ENCODE results near the gene MTCL1.

Gene MTCL1

DNA sequence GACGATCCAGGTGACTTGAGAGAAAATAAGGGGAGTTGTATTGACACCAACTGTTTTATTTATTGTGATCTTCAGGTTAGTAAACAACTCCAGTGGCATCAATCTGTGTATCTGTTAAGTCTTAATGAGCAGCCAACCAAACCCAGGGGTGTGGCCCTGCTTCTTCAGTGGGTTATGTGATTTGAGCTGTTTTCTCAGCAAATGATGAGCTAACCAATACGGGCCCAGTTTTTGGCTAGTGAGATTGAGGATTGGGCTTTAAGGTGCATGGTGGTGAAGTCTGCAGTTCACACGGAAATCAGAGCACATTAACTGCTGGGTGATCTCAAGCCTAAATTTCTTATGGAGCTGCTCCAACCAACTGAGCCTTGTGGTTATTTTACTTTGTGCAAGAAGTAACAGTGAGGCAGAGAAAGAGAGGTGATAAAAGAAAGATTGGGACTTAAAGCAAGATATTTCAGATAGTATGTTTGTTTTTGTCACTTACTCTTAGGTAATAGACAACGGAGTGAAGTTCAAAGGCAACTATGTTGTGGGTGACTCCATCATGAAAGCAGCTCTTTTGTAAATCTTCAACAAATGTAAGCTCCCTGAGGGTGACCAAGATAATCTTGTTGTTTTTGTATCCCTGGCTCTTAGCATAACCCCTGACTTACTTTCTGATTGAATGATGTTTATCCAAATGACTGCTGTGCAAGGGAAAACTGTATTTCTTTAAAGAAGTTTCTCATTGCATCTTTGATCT, 2.4 kb downstream of the MTCL1 start:
- H3K79me2 ChIP-seq (ENCODE audit: insufficient read depth, low read depth) = no peaks in the 10 kb centered on the region
- H3K36me3 ChIP-seq (ENCODE audit: insufficient read depth) = no peaks in the 10 kb centered on the region
- H3K27ac ChIP-seq = no peak overlapping the region
- no peaks in the 10 kb centered on the region; the same call in 1 of the 2 replicates for H3K27me3 ChIP-seq (ENCODE audit: insufficient read depth, low read depth)
- H3K4me2 ChIP-seq = no peak overlapping the region; the same call in 1 of the 2 replicates
- TF ChIP-seq, protein P1, sequence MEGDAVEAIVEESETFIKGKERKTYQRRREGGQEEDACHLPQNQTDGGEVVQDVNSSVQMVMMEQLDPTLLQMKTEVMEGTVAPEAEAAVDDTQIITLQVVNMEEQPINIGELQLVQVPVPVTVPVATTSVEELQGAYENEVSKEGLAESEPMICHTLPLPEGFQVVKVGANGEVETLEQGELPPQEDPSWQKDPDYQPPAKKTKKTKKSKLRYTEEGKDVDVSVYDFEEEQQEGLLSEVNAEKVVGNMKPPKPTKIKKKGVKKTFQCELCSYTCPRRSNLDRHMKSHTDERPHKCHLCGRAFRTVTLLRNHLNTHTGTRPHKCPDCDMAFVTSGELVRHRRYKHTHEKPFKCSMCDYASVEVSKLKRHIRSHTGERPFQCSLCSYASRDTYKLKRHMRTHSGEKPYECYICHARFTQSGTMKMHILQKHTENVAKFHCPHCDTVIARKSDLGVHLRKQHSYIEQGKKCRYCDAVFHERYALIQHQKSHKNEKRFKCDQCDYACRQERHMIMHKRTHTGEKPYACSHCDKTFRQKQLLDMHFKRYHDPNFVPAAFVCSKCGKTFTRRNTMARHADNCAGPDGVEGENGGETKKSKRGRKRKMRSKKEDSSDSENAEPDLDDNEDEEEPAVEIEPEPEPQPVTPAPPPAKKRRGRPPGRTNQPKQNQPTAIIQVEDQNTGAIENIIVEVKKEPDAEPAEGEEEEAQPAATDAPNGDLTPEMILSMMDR (conservative IDR thresholded peaks at IDR 0.05; ENCODE audit: low read depth, low read length) = no peak
- H3K4me3 ChIP-seq (IDR thresholded peaks at IDR 0.05; ENCODE audit: insufficient read depth, low read depth, low read length) = no peak overlapping the region
- no peaks in the 10 kb centered on the region for H4K20me1 ChIP-seq (ENCODE audit: insufficient read depth)
- peaks cover 11% of the 10 kb centered on the region for H3K4me1 ChIP-seq (ENCODE audit: low read depth, poor library complexity, severe bottlenecking)
- H3K9ac ChIP-seq = no peak overlapping the region
- no peak overlapping the region for H2AFZ ChIP-seq (ENCODE audit: low read depth)

DNA sequence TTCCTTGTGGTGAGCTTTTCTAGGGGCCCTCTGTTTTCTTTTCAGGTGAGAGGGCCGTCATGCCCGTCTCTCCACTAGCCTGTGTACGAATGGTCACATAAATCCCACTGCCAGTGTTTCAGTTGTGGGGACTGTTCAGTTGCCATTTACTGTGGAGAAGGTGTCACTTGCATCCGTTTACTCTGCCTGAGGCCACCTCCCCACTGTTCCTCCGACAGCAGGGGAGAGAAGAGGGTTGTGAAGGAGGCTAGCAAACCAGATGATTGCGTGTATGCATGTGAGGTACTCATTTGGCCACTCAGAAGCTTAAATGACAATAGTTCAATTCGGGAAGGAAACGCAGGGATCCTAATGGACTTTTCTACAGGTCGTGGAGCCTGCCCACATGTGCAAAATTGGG, 3.3 kb downstream of the MTCL1 start:
- no peaks in the 10 kb centered on the region for H3K36me3 ChIP-seq (ENCODE audit: insufficient read depth)
- no peak overlapping the region for H3K4me3 ChIP-seq (IDR thresholded peaks at IDR 0.05; ENCODE audit: insufficient read depth, low read depth, low read length)
- H3K9ac ChIP-seq = no peak overlapping the region
- TF ChIP-seq, protein P1 (conservative IDR thresholded peaks at IDR 0.05; ENCODE audit: low read depth, low read length) = no peak
- H3K4me2 ChIP-seq = no peak overlapping the region
- H3K4me1 ChIP-seq (ENCODE audit: low read depth, poor library complexity, severe bottlenecking) = peaks cover 11% of the 10 kb centered on the region
- H3K79me2 ChIP-seq (ENCODE audit: insufficient read depth, low read depth) = no peaks in the 10 kb centered on the region
- no peaks in the 10 kb centered on the region; the same call in 1 of the 2 replicates for H3K27me3 ChIP-seq (ENCODE audit: insufficient read depth, low read depth)
- no peak overlapping the region for H3K27ac ChIP-seq
- no peak overlapping the region for H2AFZ ChIP-seq (ENCODE audit: low read depth)
- H4K20me1 ChIP-seq (ENCODE audit: insufficient read depth) = no peaks in the 10 kb centered on the region

DNA sequence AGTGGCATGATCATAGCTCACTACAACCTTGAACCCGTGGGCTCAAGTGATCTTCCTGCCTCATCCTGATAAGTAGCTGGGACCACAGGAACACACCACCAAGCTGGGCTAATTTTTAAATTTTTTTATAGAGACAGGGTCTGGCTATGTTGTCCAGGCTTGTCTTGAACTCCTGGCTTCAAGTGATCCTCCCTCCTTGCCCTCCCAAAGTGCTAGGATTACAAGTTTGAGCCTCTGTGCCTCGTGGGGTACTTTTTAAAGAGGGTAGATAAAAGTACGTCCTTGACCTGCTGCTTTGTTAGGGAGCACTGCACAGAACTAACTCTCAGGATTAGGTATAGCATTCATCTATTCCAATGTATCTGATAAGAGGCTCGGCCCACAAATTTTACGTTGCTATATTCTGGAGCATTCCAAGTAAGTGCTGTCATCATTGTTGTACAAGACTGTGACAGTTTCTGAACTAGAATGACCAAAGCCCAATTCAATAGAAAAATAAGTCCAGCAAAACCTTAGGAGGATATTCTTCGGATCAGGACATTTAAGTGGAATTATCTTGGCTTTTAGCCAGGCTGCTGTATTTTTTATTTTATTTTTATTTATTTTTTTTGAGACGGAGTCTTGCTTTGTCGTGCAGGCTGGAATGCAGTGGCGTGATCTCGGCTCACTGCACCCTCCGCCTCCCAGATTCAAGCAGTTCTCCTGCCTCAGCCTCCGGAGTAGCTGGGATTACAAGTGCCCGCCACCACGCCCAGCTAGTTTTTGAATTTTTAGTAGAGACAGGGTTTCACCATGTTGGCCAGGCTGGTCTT, 4.1 kb downstream of the MTCL1 start:
- TF ChIP-seq, protein P1 (conservative IDR thresholded peaks at IDR 0.05; ENCODE audit: low read depth, low read length) = no peak
- no peak overlapping the region for H2AFZ ChIP-seq (ENCODE audit: low read depth)
- H3K9ac ChIP-seq = no peak overlapping the region
- no peaks in the 10 kb centered on the region for H4K20me1 ChIP-seq (ENCODE audit: insufficient read depth)
- no peak overlapping the region for H3K27ac ChIP-seq
- no peak overlapping the region for H3K4me3 ChIP-seq (IDR thresholded peaks at IDR 0.05; ENCODE audit: insufficient read depth, low read depth, low read length)
- peaks cover 8% of the 10 kb centered on the region for H3K4me1 ChIP-seq (ENCODE audit: low read depth, poor library complexity, severe bottlenecking)
- no peaks in the 10 kb centered on the region for H3K36me3 ChIP-seq (ENCODE audit: insufficient read depth)
- H3K79me2 ChIP-seq (ENCODE audit: insufficient read depth, low read depth) = no peaks in the 10 kb centered on the region
- H3K27me3 ChIP-seq (ENCODE audit: insufficient read depth, low read depth) = no peaks in the 10 kb centered on the region; the same call in 1 of the 2 replicates
- no peak overlapping the region for H3K4me2 ChIP-seq

DNA sequence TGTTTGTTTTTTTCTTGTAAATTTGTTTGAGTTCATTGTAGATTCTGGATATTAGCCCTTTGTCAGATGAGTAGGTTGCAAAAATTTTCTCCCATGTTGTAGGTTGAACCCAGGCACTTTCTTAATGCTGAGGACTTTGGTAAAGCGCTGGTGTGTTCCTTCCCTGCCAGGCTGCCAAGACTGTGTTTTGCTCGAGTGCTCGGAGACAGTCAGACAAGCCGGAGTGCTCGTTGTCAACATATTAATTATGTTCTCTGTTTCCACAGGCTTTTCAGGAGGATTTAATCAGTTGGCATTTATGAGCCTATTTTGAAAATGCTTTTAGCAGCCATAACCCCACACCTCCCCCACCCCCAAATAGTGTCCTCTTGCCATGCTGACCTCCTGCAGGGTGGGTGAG, 6.4 kb downstream of the MTCL1 start:
- TF ChIP-seq, protein P1 (conservative IDR thresholded peaks at IDR 0.05; ENCODE audit: low read depth, low read length) = no peak
- Histone ChIP-seq H4K20me1 (ENCODE audit: insufficient read depth) (no peaks in the 10 kb centered on the region), H3K4me3 (IDR thresholded peaks at IDR 0.05; ENCODE audit: insufficient read depth, low read depth, low read length) (no peak overlapping the region), H3K27ac (no peak overlapping the region), H3K79me2 (ENCODE audit: insufficient read depth, low read depth) (no peaks in the 10 kb centered on the region), H3K27me3 (ENCODE audit: insufficient read depth, low read depth) (no peaks in the 10 kb centered on the region; the same call in 1 of the 2 replicates), H3K36me3 (ENCODE audit: insufficient read depth) (no peaks in the 10 kb centered on the region), H3K4me2 (no peak overlapping the region), H2AFZ (ENCODE audit: low read depth) (no peak overlapping the region), H3K4me1 (ENCODE audit: low read depth, poor library complexity, severe bottlenecking) (peaks cover 7% of the 10 kb centered on the region), H3K9ac (no peak overlapping the region)

Data from KMS-11 (cell line).